ENCODE data around the gene RGS3. TPM values are rescaled to one million over a fixed set of nuclear protein-coding genes. Genes with fewer than 3 reads are reported as not detected.

The RGS3 gene
- total RNA-seq, 4 donors from 2014 or later = 11.0 to 18.8 (median 16.0) TPM

DNA sequence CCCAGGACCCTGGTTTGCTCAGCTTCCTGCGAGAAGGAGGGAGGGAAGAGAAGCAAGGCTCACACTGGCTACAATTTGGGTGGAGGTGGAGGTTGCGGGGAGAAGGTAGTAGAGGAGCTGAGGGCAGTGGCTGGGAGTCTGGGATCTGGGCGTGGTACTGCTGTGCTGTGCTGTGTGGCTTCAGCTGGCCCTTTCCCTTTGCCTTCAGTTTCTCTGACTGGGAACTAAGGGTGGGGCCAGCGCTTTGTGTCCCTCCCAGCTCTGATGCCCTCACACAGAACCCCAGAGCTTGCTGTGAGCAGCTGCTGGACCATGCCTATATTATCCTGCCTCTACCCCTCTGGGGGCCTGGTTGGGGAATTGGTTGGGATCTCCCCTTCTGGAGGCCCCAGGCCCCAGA is 60.9 kb downstream of the RGS3 start:
- Histone ChIP-seq H3K27me3 (no peaks in the 10 kb centered on the region), H3K4me1 (peaks cover 38% of the 10 kb centered on the region), H3K27ac (no peak overlapping the region), H3K4me3 (no peak overlapping the region), H3K9me3 (no peaks in the 10 kb centered on the region), H3K36me3 (no peaks in the 10 kb centered on the region)
- DNase-seq (ENCODE audit: low spot score in 2 of 2) = no peak
- 66% methylated on average over 4 of the region's 4 CpGs for WGBS
- no peak for TF ChIP-seq POLR2AphosphoS5 (IDR thresholded peaks at IDR 0.05)
- no peak for TF ChIP-seq EP300 (IDR thresholded peaks at IDR 0.05)
- TF ChIP-seq POLR2A (IDR thresholded peaks at IDR 0.05) = no peak
- TF ChIP-seq, protein P1, sequence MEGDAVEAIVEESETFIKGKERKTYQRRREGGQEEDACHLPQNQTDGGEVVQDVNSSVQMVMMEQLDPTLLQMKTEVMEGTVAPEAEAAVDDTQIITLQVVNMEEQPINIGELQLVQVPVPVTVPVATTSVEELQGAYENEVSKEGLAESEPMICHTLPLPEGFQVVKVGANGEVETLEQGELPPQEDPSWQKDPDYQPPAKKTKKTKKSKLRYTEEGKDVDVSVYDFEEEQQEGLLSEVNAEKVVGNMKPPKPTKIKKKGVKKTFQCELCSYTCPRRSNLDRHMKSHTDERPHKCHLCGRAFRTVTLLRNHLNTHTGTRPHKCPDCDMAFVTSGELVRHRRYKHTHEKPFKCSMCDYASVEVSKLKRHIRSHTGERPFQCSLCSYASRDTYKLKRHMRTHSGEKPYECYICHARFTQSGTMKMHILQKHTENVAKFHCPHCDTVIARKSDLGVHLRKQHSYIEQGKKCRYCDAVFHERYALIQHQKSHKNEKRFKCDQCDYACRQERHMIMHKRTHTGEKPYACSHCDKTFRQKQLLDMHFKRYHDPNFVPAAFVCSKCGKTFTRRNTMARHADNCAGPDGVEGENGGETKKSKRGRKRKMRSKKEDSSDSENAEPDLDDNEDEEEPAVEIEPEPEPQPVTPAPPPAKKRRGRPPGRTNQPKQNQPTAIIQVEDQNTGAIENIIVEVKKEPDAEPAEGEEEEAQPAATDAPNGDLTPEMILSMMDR (IDR thresholded peaks at IDR 0.05) = no peak

DNA sequence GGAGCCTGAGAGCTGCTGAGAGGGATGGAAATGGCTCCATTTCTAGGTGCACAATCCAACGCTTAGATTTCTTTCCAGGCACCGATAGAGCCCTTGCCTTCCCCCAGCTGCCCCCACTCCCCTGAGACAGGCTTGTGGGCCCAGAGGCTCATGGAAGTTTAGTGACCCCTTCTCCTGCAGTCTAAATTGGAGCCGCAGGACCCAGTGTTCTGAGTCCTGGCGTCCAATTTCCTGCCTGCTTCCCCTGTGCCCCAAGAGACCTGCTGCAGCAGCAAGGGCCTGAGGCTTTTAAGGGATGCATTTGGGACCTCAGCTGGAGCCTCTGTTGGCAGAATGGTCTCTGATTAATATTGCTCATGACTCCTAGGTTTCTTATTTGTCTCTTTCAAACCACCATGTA is 61.7 kb downstream of the RGS3 start:
- peaks cover 38% of the 10 kb centered on the region for H3K4me1 ChIP-seq

DNA sequence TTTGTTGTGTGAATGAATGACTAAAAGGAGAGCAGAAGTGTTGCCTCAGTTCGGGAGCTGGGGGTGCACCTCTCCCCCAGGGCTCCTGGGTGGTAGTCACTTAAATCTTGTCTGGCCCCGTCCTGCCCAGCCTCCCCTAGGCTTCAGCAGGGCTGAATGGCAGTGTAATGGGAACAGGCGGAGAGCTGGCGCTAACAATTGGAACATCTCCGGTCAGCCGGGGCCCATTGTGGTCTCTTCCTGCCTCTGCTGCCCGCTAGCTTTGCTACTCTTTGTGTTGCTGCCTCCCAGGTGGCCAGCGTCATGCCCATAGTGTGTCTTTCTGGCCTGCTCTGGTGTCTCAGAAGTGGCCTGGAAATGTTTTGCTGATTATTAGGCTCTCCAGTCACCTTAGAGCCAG is 62.3 kb downstream of the RGS3 start:
- H3K27me3 ChIP-seq = no peaks in the 10 kb centered on the region
- 63% methylated on average over 4 of the region's 8 CpGs for WGBS
- H3K4me3 ChIP-seq = no peak overlapping the region
- H3K27ac ChIP-seq = no peak overlapping the region
- H3K4me1 ChIP-seq = peaks cover 38% of the 10 kb centered on the region
- H3K9me3 ChIP-seq = no peaks in the 10 kb centered on the region
- no peaks in the 10 kb centered on the region for H3K36me3 ChIP-seq
- no peak for DNase-seq (ENCODE audit: low spot score in 2 of 2)
- TF ChIP-seq EP300 (IDR thresholded peaks at IDR 0.05) (no peak), POLR2AphosphoS5 (IDR thresholded peaks at IDR 0.05) (no peak), POLR2A (IDR thresholded peaks at IDR 0.05) (no peak)
- TF ChIP-seq, protein P1 (IDR thresholded peaks at IDR 0.05) = no peak

More for the DNA sequence above, 61.7 kb downstream of the RGS3 start:
- no peak for TF ChIP-seq EP300 (IDR thresholded peaks at IDR 0.05)
- TF ChIP-seq POLR2A (IDR thresholded peaks at IDR 0.05) = no peak
- TF ChIP-seq, protein P1 (IDR thresholded peaks at IDR 0.05) = no peak
- TF ChIP-seq POLR2AphosphoS5 (IDR thresholded peaks at IDR 0.05) = no peak
- H3K9me3 ChIP-seq = no peaks in the 10 kb centered on the region
- H3K36me3 ChIP-seq = no peaks in the 10 kb centered on the region
- no peak overlapping the region for H3K4me3 ChIP-seq
- no peak for DNase-seq (ENCODE audit: low spot score in 2 of 2)
- 93% methylated on average over 4 of the region's 4 CpGs for WGBS
- H3K27ac ChIP-seq = no peak overlapping the region
- H3K27me3 ChIP-seq = no peaks in the 10 kb centered on the region

DNA sequence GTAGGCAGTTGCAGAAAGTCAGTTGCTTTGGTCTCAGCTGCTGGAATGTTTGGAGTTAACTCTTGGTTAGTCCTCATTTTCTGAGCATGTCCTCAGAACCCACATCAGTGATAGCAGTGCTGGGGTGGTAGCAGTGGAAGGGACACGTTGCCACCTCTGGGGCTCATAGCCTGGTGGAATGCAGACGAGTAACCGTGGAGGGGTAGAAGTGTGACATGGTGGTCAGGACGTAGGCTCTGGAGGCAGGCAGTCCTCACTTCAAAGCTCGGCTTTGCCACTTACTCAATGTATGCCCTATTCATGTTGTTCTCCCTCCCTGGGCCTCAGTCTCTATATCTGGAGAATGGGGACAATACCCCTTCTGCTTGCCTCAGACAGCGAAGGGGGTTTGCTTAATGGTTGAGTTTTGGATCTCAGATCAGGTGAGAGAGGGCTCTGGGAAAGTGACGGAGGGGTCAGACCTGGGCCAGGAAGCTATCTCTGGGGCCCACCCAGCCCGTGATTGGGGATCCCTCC is 62.8 kb downstream of the RGS3 start:
- TF ChIP-seq POLR2A (IDR thresholded peaks at IDR 0.05) = no peak
- TF ChIP-seq EP300 (IDR thresholded peaks at IDR 0.05) = no peak
- TF ChIP-seq POLR2AphosphoS5 (IDR thresholded peaks at IDR 0.05) = no peak
- TF ChIP-seq, protein P1 (IDR thresholded peaks at IDR 0.05) = no peak
- peaks cover 38% of the 10 kb centered on the region for H3K4me1 ChIP-seq
- H3K4me3 ChIP-seq = no peak overlapping the region
- no peaks in the 10 kb centered on the region for H3K9me3 ChIP-seq
- H3K36me3 ChIP-seq = no peaks in the 10 kb centered on the region
- WGBS = 95% methylated on average over 8 of the region's 8 CpGs
- H3K27ac ChIP-seq = no peak overlapping the region
- H3K27me3 ChIP-seq = no peaks in the 10 kb centered on the region
- no peak for DNase-seq (ENCODE audit: low spot score in 2 of 2)

DNA sequence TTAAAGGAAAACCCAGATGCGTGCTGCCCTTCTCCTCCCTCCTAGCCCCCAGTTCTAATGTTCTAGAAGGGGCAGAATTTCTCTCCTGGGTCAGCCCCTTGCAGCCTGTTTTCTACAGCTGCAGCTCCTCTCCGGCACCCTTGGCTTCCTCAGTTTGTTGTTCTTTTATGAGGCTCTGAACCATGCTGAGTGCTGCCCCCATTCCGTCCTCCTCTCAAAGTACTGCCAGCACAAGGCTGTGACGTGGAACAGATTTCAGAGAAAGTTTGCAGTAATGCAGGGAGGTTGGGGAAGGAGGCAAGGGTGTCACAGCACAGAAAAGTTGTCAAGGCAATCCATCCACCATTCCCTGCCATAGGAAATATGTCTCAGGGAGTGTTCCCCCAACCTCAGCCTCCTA is 63.3 kb downstream of the RGS3 start:
- H3K27ac ChIP-seq = no peak overlapping the region
- H3K4me1 ChIP-seq = peaks cover 38% of the 10 kb centered on the region
- no peaks in the 10 kb centered on the region for H3K27me3 ChIP-seq
- 85% methylated on average over 4 of the region's 4 CpGs for WGBS
- DNase-seq (ENCODE audit: low spot score in 2 of 2) = no peak
- TF ChIP-seq, protein P1 (IDR thresholded peaks at IDR 0.05) = no peak
- TF ChIP-seq EP300 (IDR thresholded peaks at IDR 0.05) = no peak
- no peak for TF ChIP-seq POLR2AphosphoS5 (IDR thresholded peaks at IDR 0.05)
- no peak for TF ChIP-seq POLR2A (IDR thresholded peaks at IDR 0.05)
- H3K9me3 ChIP-seq = no peaks in the 10 kb centered on the region
- no peak overlapping the region for H3K4me3 ChIP-seq
- H3K36me3 ChIP-seq = no peaks in the 10 kb centered on the region
